Measurements from ENCODE around the gene UGGT2.
"Not testable (repeated sequence)": the region's sequence is repeated elsewhere in the genome, so short reads cannot be mapped to it uniquely, and the experiment has no call there.

UGGT2 gene

DNA sequence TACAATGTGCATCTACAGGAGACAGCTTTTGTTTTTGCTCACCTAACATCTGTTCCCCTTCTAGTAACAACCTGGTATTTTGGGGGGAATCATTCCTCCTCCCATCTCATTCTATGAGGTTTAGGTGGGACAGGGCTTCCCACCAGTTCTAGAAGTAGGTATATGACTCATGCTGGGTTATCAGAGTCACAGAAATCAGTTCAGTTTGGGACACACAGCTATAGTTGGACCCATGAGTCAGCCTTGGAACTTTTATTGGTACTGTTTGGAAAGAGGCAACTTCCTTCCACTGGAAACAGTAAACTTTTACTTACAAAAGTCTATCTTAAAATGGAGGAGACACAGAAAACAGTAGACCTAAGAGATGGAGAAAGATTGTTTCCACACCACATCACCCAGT, 190.8 kb downstream of the UGGT2 start:
- H3K4me3 ChIP-seq (ENCODE audit: low read length) = no peak overlapping the region
- no peaks in the 10 kb centered on the region for H3K27me3 ChIP-seq (ENCODE audit: low read depth, low read length)
- peaks cover 7% of the 10 kb centered on the region for H3K36me3 ChIP-seq (replicated peaks; ENCODE audit: low read depth, low read length)
- no peaks in the 10 kb centered on the region for H3K79me2 ChIP-seq (ENCODE audit: low read length)
- H3K9ac ChIP-seq (ENCODE audit: low read length) = no peak overlapping the region
- no peaks in the 10 kb centered on the region for H3K9me3 ChIP-seq (ENCODE audit: insufficient read depth, low read length)
- TF ChIP-seq, protein P1, sequence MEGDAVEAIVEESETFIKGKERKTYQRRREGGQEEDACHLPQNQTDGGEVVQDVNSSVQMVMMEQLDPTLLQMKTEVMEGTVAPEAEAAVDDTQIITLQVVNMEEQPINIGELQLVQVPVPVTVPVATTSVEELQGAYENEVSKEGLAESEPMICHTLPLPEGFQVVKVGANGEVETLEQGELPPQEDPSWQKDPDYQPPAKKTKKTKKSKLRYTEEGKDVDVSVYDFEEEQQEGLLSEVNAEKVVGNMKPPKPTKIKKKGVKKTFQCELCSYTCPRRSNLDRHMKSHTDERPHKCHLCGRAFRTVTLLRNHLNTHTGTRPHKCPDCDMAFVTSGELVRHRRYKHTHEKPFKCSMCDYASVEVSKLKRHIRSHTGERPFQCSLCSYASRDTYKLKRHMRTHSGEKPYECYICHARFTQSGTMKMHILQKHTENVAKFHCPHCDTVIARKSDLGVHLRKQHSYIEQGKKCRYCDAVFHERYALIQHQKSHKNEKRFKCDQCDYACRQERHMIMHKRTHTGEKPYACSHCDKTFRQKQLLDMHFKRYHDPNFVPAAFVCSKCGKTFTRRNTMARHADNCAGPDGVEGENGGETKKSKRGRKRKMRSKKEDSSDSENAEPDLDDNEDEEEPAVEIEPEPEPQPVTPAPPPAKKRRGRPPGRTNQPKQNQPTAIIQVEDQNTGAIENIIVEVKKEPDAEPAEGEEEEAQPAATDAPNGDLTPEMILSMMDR (IDR thresholded peaks at IDR 0.05; ENCODE audit: low read depth, low read length) = no peak
- TF ChIP-seq EZH2phosphoT487 (IDR thresholded peaks at IDR 0.05; ENCODE audit: low read depth) = no peak
- H2AFZ ChIP-seq (ENCODE audit: low read depth, low read length) = no peak overlapping the region
- H3K27ac ChIP-seq (ENCODE audit: low read length) = no peak overlapping the region
- no peaks in the 10 kb centered on the region for H4K20me1 ChIP-seq (ENCODE audit: insufficient read depth, low read length)
- no peak overlapping the region for H3K4me2 ChIP-seq (ENCODE audit: low read length)
- no peaks in the 10 kb centered on the region for H3K4me1 ChIP-seq (ENCODE audit: low read length)

DNA sequence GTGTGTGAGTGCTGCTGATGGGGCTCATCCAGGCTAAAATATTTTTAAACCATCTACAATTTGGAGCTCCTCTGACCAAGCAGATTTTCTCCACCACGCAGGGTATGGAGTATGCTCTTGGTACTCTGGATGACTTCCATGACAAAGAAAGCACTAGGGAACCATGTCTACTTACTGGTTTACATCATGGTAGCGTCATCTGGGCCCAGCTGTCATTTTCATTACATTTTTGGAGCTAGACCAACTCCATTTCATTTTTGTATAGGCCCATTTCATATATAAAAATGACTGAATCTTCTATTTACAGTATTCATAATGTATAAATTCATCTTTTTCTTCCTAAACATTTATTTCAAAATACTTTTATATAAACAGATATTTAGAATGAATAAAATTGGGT, 191.9 kb downstream of the UGGT2 start:
- peaks cover 7% of the 10 kb centered on the region for H3K36me3 ChIP-seq (replicated peaks; ENCODE audit: low read depth, low read length)
- H3K79me2 ChIP-seq (ENCODE audit: low read length) = no peaks in the 10 kb centered on the region
- TF ChIP-seq EZH2phosphoT487 (IDR thresholded peaks at IDR 0.05; ENCODE audit: low read depth) = no peak
- TF ChIP-seq, protein P1 (IDR thresholded peaks at IDR 0.05; ENCODE audit: low read depth, low read length) = no peak
- H3K4me1 ChIP-seq (ENCODE audit: low read length) = no peaks in the 10 kb centered on the region
- H3K9me3 ChIP-seq (ENCODE audit: insufficient read depth, low read length) = no peaks in the 10 kb centered on the region
- no peak overlapping the region for H3K27ac ChIP-seq (ENCODE audit: low read length)
- no peak overlapping the region for H3K9ac ChIP-seq (ENCODE audit: low read length)
- H3K4me3 ChIP-seq (ENCODE audit: low read length) = no peak overlapping the region
- H4K20me1 ChIP-seq (ENCODE audit: insufficient read depth, low read length) = no peaks in the 10 kb centered on the region
- H3K27me3 ChIP-seq (ENCODE audit: low read depth, low read length) = no peaks in the 10 kb centered on the region
- H2AFZ ChIP-seq (ENCODE audit: low read depth, low read length) = no peak overlapping the region
- H3K4me2 ChIP-seq (ENCODE audit: low read length) = no peak overlapping the region

DNA sequence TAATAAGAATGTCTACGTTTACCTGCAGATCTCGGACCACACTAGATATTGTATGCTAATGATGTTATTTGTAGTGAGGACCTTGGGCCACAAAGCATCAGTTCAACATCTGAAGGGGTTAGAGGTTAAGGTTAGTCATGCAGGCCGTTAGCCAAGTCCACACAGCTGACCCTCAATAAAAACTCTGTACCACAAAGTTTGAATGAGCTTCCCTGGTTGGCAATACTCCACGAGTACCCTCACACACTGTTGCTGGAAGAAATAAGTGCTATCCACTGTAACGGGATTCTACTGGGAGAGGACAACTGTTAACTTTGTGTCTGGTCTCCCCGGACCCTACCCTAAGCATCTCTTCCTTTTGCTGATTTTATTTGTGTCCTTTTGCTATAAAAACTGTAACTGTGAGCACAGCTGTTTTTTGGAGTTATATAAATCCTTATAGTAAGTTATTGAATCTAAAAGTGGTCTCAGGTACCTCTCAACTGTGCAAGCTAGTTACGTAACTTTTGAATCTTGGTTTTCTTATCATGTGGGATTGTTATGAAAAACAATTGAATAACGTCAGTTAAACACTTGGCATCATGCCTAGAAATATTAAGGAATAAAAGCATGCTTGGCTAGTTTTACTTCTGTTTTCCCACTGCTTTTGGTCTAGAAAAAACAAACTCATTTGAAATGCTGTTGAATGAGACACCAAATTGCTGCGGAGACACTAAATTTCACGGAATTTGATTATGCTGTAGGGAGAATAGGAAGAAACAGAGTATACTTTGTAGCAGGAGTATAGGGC, 194.7 kb downstream of the UGGT2 start:
- Histone ChIP-seq H3K27ac (ENCODE audit: low read length) (no peak overlapping the region), H2AFZ (ENCODE audit: low read depth, low read length) (no peak overlapping the region), H3K79me2 (ENCODE audit: low read length) (no peaks in the 10 kb centered on the region), H3K27me3 (ENCODE audit: low read depth, low read length) (no peaks in the 10 kb centered on the region), H3K4me2 (ENCODE audit: low read length) (no peak overlapping the region), H3K36me3 (replicated peaks; ENCODE audit: low read depth, low read length) (peaks cover 14% of the 10 kb centered on the region), H3K9ac (ENCODE audit: low read length) (no peak overlapping the region), H3K9me3 (ENCODE audit: insufficient read depth, low read length) (no peaks in the 10 kb centered on the region), H3K4me1 (ENCODE audit: low read length) (no peaks in the 10 kb centered on the region), H3K4me3 (ENCODE audit: low read length) (no peak overlapping the region), H4K20me1 (ENCODE audit: insufficient read depth, low read length) (no peaks in the 10 kb centered on the region)
- no peak for TF ChIP-seq EZH2phosphoT487 (IDR thresholded peaks at IDR 0.05; ENCODE audit: low read depth)
- TF ChIP-seq, protein P1 (IDR thresholded peaks at IDR 0.05; ENCODE audit: low read depth, low read length) = no peak

DNA sequence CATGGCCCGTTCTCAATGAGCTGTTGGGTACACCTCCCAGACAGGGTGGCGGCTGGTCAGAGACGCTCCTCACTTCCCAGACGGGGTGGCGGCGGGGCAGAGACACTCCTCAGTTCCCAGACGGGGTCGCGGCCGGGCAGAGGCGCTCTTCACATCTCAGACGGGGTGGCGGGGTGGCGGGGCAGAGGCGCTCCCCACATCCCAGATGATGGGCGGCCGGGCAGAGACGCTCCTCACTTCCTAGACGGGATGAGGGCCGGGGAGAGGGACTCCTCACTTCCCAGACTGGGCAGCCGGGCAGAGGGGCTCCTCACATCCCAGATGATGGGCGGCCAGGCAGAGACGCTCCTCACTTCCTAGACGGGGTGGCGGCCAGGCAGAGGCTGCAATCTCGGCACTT, 207.5 kb downstream of the UGGT2 start:
- not testable (repeated sequence) for H2AFZ ChIP-seq (ENCODE audit: low read depth, low read length); H3K9me3 ChIP-seq (ENCODE audit: insufficient read depth, low read length); H3K4me3 ChIP-seq (ENCODE audit: low read length); H4K20me1 ChIP-seq (ENCODE audit: insufficient read depth, low read length); H3K79me2 ChIP-seq (ENCODE audit: low read length); H3K9ac ChIP-seq (ENCODE audit: low read length); H3K27me3 ChIP-seq (ENCODE audit: low read depth, low read length); H3K4me1 ChIP-seq (ENCODE audit: low read length); H3K4me2 ChIP-seq (ENCODE audit: low read length); H3K27ac ChIP-seq (ENCODE audit: low read length)
- peaks cover 31% of the 10 kb centered on the region for H3K36me3 ChIP-seq (replicated peaks; ENCODE audit: low read depth, low read length)
